SW 1271 (cell line): ENCODE results near the gene ACER1.

Experiments
- DNase-seq, 2 experiments: peaks; one replicate each; lab custom pipeline; 2025; lab: John Stamatoyannopoulos, UW

Gene ACER1

DNA sequence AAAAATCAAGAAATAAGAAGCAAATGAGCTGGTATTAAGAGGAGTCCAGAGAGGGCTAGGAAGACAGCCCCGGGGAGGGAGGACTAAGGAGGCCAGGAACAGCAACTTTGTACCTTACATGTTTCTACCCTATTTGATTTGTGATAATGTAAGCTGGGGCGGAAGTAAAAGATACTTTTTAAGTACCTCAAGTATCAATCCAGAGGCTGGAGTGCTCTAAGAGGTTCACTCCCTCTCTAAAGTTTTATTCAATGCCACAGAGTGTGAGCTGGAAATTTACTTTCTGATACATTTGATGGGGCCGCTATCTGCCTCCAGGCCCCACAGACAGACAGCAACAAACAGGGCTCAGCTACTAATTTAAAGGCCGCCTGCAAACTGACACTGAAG is 65.0 kb downstream of the ACER1 start:
- no peak for DNase-seq

DNA sequence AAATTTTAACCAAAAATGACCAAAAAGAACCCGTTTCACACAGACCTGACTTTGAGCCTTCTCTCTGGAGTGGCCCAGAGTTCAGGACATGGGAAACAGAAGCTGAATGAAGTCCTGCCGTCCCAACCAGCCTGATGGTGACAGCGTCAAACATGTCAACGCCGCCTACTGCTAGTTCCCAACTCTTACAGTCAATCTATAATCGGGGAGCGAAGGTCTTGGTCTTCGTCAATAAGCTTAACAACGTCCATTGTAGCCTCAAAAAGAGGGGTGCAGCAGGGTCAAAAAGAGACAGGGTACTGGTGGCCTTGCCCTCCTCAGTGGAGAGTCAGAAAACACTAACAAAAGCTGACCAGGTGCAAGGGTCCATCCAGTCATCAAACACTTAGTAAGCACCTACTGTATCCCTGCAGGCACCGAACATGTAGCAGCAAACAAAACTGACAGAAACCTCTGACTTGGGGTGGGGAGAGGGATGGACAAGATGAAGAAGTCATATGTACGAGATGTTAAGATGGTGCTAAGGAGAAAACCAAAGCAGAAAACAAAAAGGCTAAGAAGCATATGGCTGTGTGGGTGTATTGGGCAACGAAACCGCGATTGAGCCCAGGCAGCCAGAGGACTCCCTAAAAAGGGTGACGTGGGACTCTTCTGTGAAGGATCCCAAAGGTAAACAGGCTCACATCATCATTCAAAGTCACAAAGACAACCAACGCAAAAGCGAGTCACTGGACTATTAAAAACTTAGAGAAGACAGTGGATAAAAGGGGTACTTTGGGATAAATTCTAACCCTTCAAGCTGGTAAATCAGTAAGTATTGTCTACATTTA is 65.6 kb downstream of the ACER1 start:
- DNase-seq, result no peak

DNA sequence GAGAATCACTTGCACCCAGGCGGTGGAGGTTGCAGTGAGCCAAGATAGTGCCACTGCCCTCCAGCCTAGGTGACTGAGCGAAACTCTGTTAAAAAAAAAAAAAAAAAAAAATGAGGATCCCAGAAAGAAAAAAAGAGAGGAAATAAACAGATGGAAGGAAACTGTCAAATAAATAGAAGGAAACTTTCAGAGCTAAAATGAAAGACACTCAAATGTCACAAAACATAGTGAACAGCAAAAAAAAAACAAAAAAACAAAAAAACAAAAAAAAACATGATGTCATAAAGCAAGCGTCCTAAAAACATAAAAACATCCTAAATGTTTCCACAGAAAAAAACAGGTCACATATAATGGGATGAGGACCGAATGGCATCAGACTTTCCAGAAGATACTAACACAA is 68.6 kb downstream of the ACER1 start:
- no peak for DNase-seq

DNA sequence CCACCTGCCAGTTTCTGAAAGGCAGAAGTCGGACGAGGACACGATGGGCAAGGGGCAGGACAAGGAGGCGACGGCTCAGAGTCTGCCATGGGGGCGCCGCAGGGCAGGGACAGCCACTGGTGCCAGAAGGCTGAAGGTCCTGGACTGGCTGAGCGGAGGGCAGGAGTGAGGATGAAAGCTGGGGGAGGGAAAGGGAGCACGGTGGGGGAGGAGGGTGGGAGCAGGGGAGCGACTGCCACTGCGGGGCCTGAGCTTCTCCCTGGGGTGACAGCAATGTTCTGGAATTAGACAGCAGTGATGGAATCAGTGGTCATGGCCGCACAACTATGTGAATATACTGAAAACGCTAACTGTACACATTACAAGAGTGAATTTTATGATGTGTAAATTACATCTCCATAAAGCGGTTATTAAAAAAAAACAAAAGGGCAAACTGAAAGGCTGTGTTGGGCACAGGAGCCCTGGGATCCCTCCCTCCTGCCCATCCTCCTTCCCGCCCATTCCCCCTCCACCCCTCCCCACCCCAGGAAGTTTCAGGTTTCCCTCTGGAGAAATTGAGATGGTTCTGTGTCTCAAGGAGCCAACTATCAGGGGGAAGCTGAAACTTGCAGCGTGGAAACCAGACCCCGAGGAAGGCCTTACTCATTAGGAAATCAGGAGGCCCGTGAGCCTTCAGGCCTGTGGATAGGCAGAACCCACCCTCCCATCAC is 69.5 kb downstream of the ACER1 start:
- DNase-seq, result no peak

DNA sequence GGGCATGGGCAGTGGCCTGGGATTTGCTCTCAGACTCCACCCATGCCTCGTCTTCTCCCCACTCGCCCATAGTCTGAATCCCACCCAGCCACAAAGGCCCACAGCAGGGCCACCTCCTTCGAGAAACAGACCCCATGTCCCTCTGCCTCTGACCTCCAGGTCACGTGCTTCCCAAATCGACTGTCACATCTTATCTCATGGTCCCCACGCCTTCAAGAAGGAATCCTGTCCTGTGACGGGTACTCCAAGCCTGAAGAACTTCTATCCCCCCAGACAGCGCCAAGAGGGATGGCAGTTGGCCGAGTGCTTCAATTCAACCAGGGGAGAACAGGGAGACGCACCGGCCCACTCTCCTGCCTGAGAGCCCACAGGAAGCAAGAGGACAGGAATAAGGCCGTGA is 70.1 kb downstream of the ACER1 start:
- DNase-seq, result no peak

DNA sequence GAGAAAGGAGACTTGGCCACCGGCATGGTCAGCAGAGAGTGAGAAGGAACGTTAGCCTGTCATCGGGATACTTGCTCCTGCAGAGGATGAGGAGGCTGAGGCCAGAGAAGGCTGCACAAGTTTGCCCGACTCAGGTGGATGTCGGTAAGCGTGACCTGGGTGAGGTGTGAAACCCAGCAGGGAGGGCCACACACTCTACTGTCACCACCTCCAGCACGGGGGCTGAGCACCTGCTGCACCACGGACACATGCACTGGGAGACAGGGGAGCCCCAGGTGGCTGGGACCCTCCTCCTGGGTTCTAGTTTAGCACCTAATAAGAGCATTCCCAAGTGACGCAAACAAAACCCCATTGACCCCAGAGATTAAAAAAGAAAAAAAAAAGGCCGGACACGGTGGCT is 70.9 kb downstream of the ACER1 start:
- DNase-seq, result no peak

DNA sequence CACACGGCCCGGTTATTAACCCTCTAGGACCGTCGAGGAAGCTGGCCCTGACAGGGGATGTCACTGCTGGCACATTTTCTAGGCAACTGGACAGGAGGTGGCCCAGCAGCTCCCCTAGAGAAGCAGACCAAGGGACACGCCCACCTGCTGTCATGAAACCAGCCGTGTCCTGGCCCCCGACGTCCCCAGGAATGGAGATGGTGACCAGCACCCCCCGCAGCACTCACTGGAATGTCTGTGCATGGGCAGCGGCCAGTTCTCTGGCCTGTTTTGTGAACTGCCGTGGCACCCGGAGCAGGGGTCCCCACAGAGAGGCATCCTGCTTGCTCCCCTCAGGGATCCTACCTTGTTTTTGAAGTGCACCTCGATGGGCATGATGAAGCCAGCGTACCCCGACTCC is 71.5 kb downstream of the ACER1 start:
- no peak for DNase-seq

DNA sequence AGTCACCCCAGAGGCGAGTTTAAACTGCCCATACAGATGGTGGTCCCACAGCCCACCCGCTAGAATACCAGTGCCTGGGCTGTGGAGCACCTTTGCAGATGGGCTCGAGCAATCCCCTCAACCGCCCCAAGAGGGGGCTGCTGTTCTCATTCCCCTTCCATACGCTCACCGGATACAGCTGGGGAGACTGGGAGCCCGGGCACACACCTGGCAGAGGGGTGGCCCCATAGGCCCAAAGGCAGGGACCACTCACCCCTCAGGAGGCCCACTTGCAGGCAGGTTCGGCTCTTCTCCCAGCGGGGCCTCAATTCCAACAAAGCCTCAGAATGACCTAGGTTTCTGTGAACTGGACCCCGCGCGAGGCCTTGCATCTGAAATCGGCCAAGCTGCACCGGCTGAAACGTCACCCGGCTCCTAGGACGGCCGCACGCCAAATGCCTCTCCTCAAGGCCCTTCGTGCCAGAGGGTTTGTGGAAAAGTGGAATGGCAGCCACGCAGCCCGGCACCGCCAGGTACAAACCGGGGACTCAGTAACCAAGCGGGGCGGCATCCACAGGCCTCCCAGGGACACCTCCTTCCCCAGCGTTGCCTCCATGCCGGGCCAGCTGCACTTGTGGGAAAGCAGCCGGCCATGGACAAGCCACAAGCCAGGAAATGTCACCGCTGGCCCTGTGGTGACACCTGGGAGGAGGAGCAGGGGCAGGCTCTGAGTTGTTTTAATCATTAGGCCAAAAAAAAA is 72.3 kb downstream of the ACER1 start:
- no peak for DNase-seq

DNA sequence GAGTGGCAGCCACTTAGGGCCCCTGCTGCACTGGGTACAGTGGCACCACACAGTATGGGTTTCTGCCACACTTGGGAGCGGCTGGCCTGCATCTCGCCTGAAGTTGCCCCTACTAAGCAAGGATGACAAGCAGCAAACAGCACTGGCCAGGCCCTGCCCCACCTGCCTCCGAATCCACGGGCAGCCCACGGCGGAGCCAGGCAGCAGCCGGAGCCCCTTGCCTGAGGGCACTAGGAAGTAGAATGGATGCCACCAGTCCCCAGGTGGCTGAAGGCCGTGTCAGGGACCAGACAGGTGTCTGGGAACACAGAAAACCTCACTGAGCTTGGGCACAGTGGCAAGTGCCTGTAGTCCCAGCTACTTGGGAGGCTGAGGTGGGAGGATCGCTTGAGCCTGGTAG is 73.0 kb downstream of the ACER1 start:
- no peak for DNase-seq

DNA sequence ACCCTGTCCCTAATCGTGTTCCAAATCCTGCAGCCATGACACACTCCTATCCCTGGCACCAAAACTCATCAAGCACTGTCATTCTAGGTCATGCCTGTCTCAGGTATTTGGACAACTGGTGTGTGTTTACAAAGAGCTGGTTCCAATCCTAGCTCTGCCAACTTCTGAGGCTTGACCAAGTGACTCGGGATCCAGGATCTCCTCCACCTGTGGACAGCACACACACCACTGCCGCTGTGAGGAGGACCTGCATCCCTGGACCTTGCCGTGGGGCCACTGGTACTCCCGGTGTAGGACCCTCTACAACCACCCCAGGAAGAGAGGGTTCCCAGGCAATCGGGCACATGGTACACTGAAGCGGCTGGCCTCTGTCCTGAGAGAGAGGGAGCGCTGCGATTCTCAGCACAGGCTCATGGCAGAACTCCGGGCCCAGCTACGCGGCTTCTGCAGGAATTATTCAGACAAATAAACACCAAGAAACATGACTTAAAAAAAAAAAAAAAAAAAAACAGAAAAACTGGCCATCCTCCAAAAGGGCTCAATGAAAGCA is 74.0 kb downstream of the ACER1 start:
- no peak for DNase-seq

DNA sequence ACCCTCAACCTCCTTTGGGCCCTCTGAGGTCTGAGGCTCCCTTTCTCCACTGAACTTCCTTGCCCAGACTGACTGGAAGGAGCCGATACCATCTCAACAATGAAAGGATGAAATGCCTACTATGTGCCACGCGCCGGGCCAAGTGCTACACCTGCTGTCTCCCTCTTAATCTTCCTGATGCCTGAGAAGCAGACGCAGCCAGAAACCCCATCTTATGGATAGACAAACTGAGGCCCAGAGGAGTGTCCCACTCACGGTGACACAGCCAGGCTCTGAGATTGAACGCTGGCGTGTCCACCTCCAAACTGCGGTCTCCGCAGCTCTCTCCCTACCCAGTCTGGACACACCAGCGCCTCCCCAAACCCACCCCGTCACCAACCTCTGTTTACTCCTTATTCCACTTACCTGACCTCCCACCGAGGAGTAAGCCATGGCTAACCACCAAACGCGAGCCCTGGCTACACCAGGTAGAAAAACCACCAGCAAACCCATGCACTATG is 74.5 kb downstream of the ACER1 start:
- DNase-seq, result no peak
